LNCAP (cell line): Measurements from ENCODE around the gene COL4A4.

Experiments
- CTCF ChIP-seq: fragments of 450-650 bp; IDR thresholded peaks from 2 replicates; pipeline ENCODE4 v1.5.1; 2017; ENCODE audit warnings: mild to moderate bottlenecking

COL4A4 gene

GRCh38 chr2:227154986-227155774 is 8.8 kb downstream of the COL4A4 start:
- no peak for TF ChIP-seq CTCF

GRCh38 chr2:227153758-227154486 is 10.1 kb downstream of the COL4A4 start:
- no peak for TF ChIP-seq CTCF

GRCh38 chr2:227153307-227153706 is 10.7 kb downstream of the COL4A4 start:
- no peak for TF ChIP-seq CTCF

GRCh38 chr2:227152093-227152766 is 11.8 kb downstream of the COL4A4 start:
- TF ChIP-seq CTCF = no peak

- no peak for TF ChIP-seq CTCF
These were observed 13.6 kb downstream of the COL4A4 start for GRCh38 chr2:227150222-227150936.

GRCh38 chr2:227148106-227148505 is 15.9 kb downstream of the COL4A4 start:
- TF ChIP-seq CTCF = no peak

GRCh38 chr2:227147023-227147422 is 17.0 kb downstream of the COL4A4 start:
- TF ChIP-seq CTCF = no peak
